GM18526 (cell line): ENCODE data around the gene TDRD12.

Experiments
- POLR2A ChIP-seq: IDR thresholded peaks from 3 replicates; pipeline ENCODE4 v1.6.1; 2011; ENCODE audit not compliant: insufficient read length; ENCODE audit errors: extremely low read depth

Gene TDRD12

DNA sequence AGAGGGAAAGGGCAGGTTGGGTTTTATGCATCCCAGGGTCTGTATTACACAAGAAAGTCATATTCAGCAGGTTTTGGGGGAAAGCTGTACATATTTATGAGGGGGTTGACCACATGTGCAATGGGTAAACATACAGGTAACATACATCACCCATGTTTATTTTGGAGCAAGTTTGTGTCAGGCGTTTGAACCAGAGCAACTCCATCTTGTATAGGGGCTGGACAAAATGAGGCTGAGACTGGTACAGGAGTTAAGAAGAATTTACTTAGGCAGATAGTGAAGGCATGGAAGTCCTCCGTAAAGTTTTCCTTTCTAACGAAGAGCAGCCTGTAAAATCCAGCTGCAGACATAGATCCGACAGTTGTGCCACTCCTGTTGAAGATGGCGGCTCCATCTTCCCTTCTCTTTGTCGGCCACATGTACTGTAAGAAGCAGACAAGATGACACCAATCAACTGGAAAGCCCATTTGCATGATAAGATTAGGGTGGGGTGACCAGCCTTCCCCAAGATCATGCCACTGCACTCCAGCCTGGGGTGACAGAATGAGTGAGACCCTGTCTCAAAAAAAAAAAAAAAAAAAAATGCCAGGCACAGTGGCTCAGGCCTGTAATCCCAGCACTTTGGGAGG lies 32.6 kb upstream of the TDRD12 start:
- TF ChIP-seq POLR2A, result no peak

DNA sequence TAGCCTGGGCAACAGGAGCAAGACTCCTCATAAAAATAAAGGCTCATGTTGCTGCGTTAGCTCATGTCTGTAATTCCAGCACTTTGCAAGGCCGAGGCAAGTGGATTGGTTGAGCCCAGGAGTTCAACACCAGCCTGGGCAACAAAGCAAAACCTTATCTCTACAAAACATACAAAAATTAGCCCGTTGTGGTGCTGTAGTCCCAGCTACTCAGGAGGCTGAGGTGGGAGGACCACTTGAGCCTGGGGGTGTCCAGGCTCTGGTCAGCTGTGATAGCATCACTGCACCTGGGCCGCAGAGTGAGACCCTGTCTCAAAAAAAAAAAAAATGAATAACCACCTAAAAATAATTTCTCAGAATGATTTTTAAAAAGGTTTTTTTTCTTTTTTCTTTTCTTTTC lies 31.9 kb upstream of the TDRD12 start:
- TF ChIP-seq POLR2A, result no peak

DNA sequence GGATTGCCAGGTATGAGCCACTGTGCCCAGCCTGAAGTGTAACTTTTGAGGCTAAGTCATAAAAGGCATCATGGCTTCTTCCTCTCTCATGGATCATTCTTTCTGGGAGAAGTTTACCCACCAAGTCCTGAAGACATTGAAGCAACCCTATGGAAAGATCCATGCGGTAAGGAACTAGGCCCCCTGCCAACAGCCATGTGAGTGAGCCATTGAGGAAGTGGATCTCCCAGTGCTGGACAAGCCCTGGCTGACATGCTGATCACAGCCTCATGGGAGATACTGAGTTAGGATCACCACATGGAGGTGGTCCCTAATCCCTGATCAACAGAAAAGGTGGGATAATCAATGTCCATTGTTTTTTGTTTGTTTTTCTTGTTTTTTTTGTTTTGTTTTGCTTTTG lies 31.3 kb upstream of the TDRD12 start:
- TF ChIP-seq POLR2A, result no peak

- peak; percentile 75 for TF ChIP-seq POLR2A
Measured at GRCh38 chr19:32691291-32691951, 28.1 kb upstream of the TDRD12 start, which contains the start of gene NUDT19. NUDT19 (plus strand) TSS chr19:32691821; CDS start chr19:32691961, 140 bp downstream.

DNA sequence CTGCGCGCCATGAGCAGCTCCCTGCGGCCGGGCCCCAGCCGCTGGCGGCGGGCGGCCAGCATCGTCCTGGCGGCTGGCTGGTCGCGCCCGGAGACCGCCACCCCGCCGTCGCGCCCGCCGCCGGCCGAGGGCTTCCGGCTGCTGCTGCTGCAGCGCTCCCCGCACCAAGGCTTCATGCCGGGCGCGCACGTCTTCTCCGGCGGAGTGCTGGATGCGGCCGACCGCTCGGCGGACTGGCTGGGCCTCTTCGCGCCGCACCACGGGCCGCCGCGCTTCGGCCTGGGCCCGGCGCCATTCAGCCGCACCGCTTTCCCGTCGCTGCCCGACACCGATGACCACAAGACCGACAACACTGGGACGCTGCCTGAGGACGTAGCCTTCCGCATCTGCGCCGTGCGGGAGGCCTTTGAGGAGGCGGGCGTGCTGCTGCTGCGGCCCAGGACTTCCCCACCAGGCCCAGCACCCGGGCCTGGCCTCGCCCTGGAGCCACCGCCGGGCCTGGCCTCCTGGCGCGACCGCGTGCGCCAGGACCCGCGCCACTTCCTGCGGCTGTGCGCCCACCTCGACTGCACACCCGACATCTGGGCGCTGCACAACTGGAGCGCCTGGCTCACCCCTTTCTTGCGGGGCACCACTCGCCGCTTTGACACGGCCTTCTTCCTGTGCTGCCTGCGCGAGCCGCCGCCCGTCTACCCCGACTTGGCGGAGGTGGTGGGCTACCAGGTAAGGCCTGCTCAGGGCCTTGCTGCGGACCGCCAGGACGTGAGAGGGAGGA lies 27.4 kb upstream of the TDRD12 start:
- no peak for TF ChIP-seq POLR2A

DNA sequence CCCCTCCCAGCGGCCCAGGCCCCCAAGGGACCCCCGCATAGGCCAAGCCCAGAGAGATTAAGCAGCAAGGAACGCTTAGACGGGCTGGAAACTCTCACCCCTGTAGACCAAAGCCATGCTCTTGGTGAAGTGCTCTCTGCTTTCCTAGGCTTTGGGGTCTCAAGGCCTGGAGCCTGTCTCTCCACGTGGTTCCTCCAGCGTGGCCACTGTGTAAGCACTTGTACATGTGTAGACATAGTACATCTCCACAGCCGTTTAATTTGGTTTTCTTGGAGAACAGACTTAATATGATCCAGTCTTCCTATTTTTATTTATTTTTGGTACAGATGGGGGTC lies 26.9 kb upstream of the TDRD12 start:
- no peak for TF ChIP-seq POLR2A

DNA sequence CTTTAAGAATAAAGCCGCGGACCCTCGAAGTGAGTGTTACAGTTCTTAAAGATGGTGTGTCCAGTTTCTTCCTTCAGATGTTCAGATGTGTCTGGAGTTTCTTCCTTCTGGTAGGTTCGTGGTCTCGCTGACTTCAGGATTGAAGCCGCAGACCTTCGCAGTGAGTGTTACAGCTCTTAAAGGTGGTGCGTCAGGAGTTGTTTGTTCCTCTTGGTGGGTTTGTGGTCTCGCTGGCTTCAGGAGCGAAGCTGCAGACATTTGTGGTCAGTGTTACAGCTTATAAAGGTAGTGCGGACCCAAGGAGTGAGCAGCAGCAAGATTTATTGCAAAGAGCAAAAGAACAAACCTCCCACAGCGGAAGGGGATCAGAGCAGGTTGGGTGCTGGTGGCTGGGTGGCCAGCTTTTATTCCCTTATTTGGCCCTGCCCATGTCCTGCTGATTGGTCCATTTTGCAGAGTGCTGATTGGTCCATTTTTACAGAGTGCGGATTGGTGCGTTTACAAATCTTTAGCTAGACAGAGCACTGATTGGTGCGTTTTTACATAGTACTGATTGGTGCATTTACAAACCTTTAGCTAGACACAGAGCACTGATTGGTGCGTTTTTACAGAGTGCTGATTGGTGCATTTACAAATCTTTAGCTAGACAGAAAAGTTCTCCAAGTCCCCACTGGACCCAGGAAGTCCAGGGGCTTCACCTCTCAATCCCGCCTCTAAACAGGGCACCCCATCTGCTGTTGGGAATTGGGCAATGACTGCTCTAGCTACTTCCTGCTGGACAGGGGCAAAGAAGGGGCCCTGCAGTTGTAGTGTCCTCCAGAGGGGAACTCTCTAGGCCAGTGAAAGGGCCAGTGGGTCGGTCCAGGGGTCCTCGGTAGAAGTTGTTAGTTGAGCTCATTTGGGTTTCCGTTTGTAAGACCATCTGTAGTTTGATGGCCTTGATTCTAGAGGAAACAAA lies 26.1 kb upstream of the TDRD12 start:
- TF ChIP-seq POLR2A, result peak; percentile 21

- TF ChIP-seq POLR2A, result no peak
Measured at GRCh38 chr19:32702010-32702409, 17.6 kb upstream of the TDRD12 start.

DNA sequence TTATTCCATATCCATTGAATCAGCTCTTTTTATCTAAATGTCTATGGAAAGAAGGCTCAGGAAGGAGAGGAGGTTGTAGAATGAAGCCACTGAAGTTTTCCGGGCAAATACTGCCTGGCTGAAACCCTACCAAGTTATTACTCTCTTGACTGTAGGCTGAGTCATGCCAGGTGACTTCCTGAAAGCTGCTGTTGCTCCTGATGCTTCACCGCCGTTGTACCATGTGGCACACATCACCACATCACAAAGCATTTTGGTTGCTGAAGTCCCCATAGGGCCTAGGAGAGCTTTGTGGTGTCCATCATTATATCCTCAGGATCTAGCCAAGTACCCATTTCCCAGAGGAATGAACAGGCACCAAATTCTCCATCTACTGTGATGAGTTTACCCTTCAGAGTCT lies 11.1 kb upstream of the TDRD12 start:
- TF ChIP-seq POLR2A, result no peak

GRCh38 chr19:32709032-32709431 lies 10.5 kb upstream of the TDRD12 start:
- no peak for TF ChIP-seq POLR2A

DNA sequence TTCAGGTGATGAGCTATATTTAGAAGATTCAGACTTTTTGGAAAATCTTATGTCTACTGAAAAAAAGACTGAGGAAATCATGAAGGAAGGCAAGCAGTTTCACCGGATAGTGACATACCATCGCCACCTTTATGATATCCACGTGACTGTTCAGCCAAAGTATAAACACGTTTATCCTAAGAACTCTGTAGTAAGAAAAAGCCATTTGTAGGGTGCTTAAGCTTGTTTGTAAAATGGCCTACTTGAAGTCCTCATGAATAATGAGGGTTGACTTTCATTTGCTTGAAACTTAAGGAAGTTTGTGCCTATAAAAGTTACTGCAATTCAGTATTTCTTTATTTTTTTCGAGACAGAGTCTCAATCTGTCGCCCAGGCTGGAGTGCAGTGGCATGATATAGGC lies 7.8 kb upstream of the TDRD12 start:
- no peak for TF ChIP-seq POLR2A

- TF ChIP-seq POLR2A, result no peak
Measured at GRCh38 chr19:32717496-32717895, 2.1 kb upstream of the TDRD12 start.

DNA sequence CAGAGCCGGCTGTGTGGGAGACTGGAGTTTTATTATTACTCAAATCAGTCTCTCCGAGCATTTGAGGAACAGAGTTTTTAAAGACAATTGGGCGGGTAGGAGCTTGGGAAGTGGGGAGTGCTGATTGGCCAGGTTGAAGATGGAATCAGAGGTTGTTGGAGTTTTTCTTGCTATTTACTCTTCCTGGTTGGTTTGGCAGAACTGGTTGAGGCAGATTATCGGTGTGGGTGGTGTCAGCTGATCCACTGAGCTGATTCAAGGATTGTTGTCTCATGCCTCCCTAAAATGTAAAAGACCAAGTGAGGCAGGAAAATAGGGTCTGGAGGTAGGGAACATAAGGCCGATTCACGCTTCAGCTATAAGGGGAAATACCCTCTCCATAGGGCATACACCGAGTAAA lies 1.3 kb upstream of the TDRD12 start:
- no peak for TF ChIP-seq POLR2A

DNA sequence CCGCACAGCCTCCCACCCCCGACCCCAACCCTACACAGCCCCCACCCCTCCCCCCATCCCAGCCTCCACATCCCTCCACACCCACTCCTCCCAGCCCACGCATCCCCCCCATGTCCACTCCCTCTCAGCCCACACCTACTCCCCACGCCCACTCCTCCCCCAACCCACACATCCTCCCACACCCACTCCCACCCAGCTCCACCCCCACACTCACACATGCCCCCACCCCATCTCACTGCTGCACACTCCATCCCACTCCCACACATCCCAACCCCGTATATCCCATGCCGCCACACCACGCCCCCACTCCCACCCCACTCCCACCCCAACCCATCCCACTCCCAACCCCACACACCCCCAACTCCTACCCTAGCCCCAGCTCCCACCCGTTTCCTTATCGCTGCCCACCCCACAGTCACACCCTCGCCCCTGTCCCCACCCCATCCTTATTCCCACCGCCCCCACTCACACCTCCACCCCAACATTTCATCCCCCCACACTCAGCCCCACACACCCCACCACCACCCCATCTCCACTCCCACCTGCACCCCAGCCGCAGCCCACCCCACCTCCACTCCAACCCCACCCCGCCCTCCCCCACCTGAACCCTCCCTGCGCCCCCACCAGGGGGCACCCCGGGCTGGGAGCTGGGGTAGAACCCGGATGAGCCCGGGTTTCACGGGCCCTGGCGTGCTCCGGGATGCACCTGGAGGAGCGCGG lies 809 bp downstream of the TDRD12 start:
- no peak for TF ChIP-seq POLR2A

DNA sequence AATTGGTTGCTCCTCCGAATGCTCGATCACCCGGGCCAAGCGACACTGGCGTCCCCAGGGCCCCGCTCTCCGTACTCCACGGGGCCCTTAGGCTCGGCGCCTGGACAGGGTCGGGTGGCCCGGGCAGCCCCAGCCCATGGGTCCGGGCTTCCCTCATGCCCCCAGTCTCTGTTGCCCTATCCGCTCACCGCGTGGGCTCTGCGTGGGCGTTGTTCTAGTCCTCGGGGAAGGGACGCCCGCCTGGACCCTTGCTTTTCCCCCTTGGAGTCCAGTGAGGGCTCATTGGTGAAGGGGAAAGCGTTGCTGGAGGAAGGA lies 1.3 kb downstream of the TDRD12 start:
- no peak for TF ChIP-seq POLR2A
